C4-2B (cell line): ENCODE results near the gene SEMA6C.
"Not testable (repeated sequence)": the region's sequence is repeated elsewhere in the genome, so short reads cannot be mapped to it uniquely, and the experiment has no call there.

ENCODE experiments used
- H3K27ac ChIP-seq: fragments of 450-650 bp; 2 replicates; pipeline ENCODE4 v1.5.1; 2017
- CTCF ChIP-seq: fragments of 450-650 bp; conservative IDR thresholded peaks from 2 replicates; pipeline ENCODE4 v1.5.1; 2017; ENCODE audit warnings: mild to moderate bottlenecking
- ZFX ChIP-seq: fragments of 450-650 bp; IDR thresholded peaks from 2 replicates; pipeline ENCODE4 v1.6.1; 2017

The SEMA6C gene

GRCh38 chr1:151106894-151107293 lies 39.5 kb downstream of the SEMA6C start:
- H3K27ac ChIP-seq = no peak overlapping the region
- TF ChIP-seq CTCF = no peak
- TF ChIP-seq ZFX = no peak

- no peak for TF ChIP-seq CTCF
- no peak for TF ChIP-seq ZFX
These were observed 41.8 kb downstream of the SEMA6C start for GRCh38 chr1:151104630-151105029.

GRCh38 chr1:151098126-151098525 lies 48.3 kb downstream of the SEMA6C start:
- TF ChIP-seq ZFX (no peak), CTCF (no peak)
- H3K27ac ChIP-seq = no peak overlapping the region

More at GRCh38 chr1:151104630-151105029, 41.8 kb downstream of the SEMA6C start:
- no peak overlapping the region for H3K27ac ChIP-seq

GRCh38 chr1:151097426-151097825 lies 49.0 kb downstream of the SEMA6C start:
- H3K27ac ChIP-seq = not testable (repeated sequence)

GRCh38 chr1:151085953-151086559 lies 60.4 kb downstream of the SEMA6C start:
- no peak overlapping the region for H3K27ac ChIP-seq
- TF ChIP-seq ZFX (no peak), CTCF (no peak)
